Lung microvascular endothelial cell (primary cell): ENCODE data around the gene ASL. TPM values are rescaled to one million over a fixed set of nuclear protein-coding genes. Genes with fewer than 3 reads are reported as not detected.
A peak's percentile ranks its signal among the peaks of the same experiment; 100 is the strongest.
"Not testable (repeated sequence)": the region's sequence is repeated elsewhere in the genome, so short reads cannot be mapped to it uniquely, and the experiment has no call there.

Source experiments
- DNase-seq, 2 donors: peaks; one replicate each; pipeline versions ENCODE4 v3.0.0 to v3.0.0-alpha.2; 2010; ENCODE audit warnings: low read depth in 2 of 2
- total RNA-seq: library from RNA; depleted of rRNA; stranded (reverse); fragments of >200 nt; gene quantifications from 2 replicates; pipeline ENCODE4 v1.2.1, GENCODE V29; 2014

Gene ASL
- 38.4 and 54.2 TPM in 2 replicates for total RNA-seq

DNA sequence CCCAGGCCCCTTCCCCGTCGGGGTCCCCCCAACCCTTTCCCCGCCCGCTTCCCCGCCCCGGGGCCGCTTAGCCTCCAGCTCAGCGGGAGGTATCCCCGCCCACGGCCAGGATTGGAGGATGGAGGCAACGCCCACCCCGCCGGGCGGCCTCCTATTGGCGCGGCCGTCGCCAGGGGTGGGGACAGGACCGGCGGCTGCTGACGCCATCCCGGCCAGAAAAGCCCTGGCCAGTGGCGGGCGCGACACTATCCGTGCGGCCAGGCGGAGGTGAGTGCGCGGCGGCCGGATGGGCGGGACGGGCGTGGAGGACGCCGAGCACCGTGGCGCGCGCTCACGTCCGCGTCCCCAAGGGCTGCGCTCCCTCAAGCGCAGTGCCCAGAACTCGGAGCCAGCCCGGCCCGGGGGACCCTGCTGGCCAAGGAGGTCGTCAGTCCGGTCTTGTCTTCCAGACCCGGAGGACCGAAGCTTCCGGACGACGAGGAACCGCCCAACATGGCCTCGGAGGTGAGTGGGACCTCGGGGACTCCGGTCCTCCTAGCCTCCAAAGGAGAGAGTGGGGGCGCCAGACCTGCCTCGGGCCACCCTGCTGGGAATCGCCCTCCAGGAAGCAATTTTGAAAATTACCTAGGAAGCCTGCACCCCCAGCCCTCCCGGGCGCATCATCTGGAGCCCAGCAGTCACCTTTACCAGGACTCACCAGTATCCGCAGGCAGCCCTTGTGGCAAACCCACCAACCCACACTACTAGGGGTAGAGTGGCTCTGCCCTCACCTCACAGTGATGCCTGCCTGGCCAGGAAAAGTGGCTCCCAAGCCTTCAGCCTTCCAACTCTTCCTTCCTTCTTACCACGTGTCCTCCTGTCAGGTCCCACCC, at the start of gene ASL:
Gene ASL, plus strand, starts transcription at position 230 of the 872 bp plus-strand sequence. Its CDS starts 263 bp downstream, at position 493.
- peak; percentile 91 to 95 for DNase-seq

DNA sequence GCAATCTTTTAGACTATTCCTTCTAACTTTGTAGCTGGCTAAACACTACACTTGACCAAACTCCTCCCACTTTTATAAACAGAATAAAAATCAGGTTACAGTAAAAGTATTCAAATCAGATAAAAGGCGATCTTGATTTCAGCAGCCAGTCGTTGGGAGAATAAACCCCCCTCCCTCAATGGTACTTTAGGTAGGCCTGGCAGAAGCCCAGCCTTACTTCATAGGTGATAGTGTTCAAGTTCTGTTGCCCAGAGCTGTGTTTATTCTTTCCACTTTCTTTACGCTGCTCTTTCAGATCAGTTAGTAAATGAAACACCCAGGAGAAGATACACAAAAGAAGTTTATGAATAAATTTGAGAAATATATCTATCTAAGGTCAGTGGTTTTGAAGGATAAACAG, 47.3 kb upstream of the ASL start:
- not testable (repeated sequence) for DNase-seq

GRCh38 chr7:66033471-66034385, 41.9 kb upstream of the ASL start:
- no peak for DNase-seq

DNA sequence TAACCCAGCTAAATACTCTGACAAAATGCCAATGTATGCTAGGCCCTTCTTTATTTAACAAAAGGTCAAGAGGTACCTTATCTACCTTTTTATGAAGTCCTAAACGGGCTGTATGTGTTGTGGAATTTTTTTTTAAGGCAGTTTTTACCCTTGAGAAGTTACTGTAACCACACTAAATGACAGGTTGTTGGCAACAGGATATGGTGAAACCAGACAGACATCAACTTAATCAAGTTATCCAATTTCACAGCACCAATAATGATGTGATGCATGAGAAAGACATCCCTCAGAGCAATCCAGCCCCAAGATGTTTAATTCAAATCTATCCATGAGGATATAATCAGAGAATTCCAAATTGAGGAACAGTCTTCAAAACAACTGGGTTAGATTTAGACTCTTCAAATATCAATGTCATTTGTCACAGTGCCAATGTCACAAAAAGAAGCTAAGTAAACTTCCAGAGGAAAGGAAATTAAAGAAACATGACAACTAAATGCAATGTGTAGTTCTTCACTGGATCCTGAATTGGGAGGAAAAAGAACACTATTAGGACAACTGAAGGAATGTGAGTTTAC, 41.1 kb upstream of the ASL start:
- DNase-seq: not testable (repeated sequence)

DNA sequence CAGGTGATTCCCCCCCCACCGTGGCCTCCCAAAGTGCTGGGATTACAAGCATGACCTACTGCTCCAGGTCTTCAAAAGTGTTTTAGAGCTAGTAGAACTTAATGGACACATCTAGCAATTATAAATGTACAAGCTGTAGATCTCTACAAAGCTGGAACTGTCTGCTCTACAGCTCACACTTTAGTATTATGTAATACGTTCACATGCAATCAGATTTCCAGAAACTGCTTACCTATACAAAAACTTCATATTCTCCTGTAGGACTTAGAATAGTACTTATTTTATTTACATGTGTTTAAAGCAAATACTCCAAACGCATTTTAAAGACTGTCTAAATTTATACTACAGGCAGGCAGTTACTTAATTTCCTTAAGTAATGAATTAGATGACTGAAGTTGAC, 39.2 kb upstream of the ASL start:
- DNase-seq: no peak

- DNase-seq: no peak
Observed at GRCh38 chr7:66036788-66037187, 38.8 kb upstream of the ASL start.

DNA sequence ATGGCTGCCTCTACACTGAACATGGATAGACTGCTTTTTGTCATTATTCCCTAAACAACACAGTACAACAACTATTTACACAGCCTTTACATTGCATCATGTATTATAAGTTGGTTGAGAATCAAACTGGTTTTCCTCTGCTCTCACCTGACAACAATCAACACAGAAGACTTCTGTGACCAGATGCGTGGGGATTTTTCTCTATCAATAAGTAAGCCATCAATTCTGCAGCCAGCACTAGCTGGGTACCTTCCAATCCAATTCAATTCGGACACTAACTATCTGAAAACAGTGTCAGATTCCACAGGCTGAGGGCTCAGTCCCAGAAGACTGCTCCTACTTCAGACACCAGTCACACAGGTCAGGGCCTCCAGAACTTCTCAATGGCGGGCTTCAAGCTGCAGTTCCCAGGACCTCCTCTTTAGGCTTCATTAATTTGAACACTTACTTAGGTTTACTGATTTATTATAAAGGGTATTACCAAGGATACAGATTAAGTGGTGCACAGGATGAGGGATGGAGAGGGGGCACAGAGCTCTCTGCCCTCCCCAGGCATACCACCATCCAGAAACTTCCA, 36.4 kb upstream of the ASL start:
- DNase-seq: no peak

DNA sequence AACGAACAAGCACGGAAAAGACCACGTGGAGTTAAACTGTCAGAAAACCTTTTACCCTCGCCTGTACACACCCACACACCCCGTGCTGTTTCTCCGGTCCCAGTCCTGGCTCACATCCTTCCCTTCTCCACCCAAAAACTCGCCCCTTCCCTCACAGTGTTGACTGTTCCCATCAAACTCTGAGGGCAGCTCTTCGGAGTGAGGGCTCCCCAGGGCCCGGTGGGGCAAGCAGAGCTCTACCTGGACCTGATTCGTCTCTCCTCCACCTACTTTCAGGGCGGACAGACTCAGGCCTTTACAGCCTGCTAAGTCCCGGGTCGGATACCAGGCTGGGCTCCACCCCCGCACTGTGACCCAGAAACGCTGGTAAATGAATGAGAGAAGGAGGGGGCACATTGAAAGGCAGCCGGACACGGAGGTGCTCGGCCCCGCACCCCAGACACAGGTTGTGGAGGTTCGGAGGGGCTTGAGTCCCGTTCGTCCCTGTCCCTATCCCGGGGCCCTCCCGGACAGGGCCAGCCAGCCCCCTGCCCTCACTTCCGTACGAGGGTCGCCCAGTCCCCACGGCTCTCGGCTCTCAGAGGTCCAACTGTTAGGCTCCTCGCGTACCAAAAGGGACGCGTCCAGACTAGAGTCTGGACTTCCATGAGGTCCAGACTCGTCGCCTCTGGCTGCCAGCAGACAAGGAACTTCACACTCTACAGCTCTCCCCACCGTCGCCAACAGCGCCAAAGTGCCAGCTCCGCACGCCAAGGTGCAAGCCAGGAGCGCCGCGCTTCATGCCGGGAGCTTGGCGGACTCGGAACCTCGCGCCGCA, 31.7 kb upstream of the ASL start:
- peak; percentile 37 to 38 for DNase-seq

DNA sequence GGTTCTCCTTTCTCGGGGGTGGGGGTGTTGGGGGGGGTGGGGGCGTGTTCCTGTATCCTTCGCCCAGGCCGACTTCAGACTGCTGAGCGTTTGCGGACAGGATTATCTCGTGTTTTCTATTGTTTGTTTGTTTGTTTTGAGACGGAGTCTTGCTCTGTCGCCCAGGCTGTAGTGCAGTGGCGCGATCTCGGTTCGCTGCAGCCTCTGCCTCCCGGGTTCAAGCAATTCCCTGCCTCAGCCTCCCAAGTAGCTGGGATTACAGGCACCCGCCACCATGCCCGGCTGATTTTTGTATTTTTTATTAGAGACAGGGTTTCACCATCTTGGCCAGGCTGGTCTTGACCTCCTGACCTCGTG, 31.1 kb upstream of the ASL start:
- DNase-seq: not testable (repeated sequence)

DNA sequence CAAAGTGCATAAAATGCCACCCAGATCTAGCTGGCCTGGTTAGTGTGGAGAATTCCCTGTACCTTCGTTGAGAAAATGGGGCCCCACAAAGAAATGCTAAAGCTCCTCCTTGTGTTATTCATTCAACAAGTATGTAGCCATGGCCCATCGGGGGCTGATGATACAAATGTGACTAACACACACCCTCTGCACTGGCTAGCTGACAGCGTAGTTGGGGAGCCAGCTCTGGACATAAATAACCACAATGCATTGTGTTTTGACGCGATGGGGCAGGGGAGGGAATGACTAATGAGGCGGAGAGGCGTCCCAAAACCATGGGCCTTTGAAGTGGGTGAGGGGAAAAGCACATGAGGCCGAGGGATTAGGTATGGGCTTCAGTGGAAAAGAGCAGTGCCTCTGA, 28.2 kb upstream of the ASL start:
- DNase-seq: peak in 1 of 2 donors; percentile 75

DNA sequence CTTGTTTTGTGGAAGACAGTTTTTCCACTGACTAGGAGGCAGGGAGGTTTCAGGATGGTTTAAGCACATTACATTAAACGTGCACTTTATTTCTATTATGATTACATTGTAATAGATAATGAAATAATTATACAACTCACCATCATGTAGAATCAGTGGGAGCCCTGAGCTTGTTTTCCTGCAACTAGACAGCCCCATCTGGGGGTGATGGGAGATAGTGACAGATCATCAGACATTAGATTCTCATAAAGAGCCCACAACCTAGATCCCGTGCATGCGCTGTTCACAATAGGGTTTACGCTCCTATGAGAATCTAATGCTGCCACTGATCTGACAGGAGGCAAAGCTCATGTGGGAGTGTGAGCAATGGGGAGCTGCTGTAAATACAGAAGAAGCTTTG, 25.7 kb upstream of the ASL start:
- DNase-seq: not testable (repeated sequence)

GRCh38 chr7:66050337-66050957, 25.2 kb upstream of the ASL start:
- DNase-seq: no peak

DNA sequence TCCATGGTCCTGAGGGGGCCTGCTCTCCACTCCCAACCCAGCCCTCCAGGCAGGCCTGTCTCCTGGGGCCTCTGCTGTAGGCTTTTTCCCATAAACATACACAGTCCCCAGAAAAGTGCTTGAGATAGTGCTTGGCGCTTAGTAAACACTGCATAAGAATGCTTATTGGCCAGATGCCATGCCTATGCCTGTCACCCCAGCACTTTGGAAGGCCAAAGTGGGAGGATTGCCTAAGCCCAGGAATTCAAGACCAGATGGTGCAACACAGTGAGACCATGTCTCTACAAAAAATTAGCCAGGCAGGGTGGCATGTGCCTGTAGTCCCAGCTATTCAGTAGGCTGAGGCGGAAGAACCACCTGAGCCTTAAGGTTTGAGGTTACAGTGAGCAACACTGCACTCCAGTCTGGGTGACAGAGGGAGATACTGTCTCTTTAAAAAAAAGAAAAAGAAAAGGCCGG, 24.6 kb upstream of the ASL start:
- DNase-seq: peak in 1 of 2 donors; percentile 57

DNA sequence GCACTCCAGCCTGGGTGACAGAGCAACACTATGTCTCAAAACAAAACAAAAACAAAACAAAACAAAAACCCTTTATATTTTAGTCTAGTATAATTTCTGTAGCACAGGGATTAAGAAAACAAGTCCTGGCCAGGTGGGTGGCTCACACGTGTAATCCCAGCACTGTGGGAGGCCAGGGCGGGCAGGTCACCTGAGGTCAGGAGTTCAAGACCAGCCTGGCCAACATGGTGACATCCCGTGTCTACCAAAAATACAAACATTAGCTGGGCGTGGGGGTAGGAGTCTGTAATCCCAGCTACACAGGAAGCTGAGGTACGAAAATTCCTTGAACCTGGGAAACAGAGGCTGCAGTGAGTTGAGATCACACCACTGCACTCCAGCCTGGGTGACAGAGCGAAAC, 23.2 kb upstream of the ASL start:
- DNase-seq: no peak

GRCh38 chr7:66054063-66054462, 21.6 kb upstream of the ASL start:
- DNase-seq: no peak

GRCh38 chr7:66055321-66055956, 20.2 kb upstream of the ASL start:
- no peak for DNase-seq

GRCh38 chr7:66060796-66061195, 14.8 kb upstream of the ASL start:
- no peak for DNase-seq

- DNase-seq: no peak
Observed at GRCh38 chr7:66069732-66070131, 5.9 kb upstream of the ASL start.

- no peak for DNase-seq
Observed at GRCh38 chr7:66070222-66070621, 5.4 kb upstream of the ASL start.

GRCh38 chr7:66072208-66072607, 3.4 kb upstream of the ASL start:
- not testable (repeated sequence) for DNase-seq
